Activated T-helper 1 cell treated with anti-CD3 and anti-CD28 coated beads, Interleukin-12 subunit alpha, Interleukin-12 subunit beta, Interleukin-2, Interleukin-4 antibody, amounts not matched to agents 30 ng/mL and 10 ng/mL and 1 ng/mL, durations not matched to agents 14 hours and 24 hours and 36 hours (primary cell): ENCODE measurements around the gene ACTL8. TPM values are rescaled to one million over a fixed set of nuclear protein-coding genes. Genes with fewer than 3 reads are reported as not detected.

Source experiments
- DNase-seq: peaks from one replicate; pipeline ENCODE4 v3.0.0; 2021; ENCODE audit warnings: low spot score
- H3K27ac Mint-ChIP-seq: one replicate; pipeline ENCODE4 v1.8.0; 2021; ENCODE audit warnings: mild to moderate bottlenecking, mixed read lengths
- H3K27me3 Mint-ChIP-seq: one replicate; pipeline ENCODE4 v1.8.0; 2022; ENCODE audit warnings: mild to moderate bottlenecking, moderate library complexity, mixed read lengths; ENCODE audit not compliant: insufficient read depth
- H3K36me3 Mint-ChIP-seq: one replicate; pipeline ENCODE4 v1.8.0; 2021; ENCODE audit warnings: low read depth, mixed read lengths
- H3K4me1 Mint-ChIP-seq: one replicate; pipeline ENCODE4 v1.8.0; 2021; ENCODE audit warnings: low read depth, mixed read lengths
- H3K4me3 Mint-ChIP-seq: one replicate; pipeline ENCODE4 v1.8.0; 2021; ENCODE audit warnings: mild to moderate bottlenecking, moderate library complexity, mixed read lengths
- H3K9me3 Mint-ChIP-seq: one replicate; pipeline ENCODE4 v1.8.0; 2021; ENCODE audit warnings: mixed read lengths
- intact Hi-C: fragments of 100-400 bp; cut with micrococcal nuclease; formaldehyde crosslinking; loops from one replicate; pipeline ENCODE4 v1.15.1; 2024
- total RNA-seq: library from RNA; stranded (reverse); gene quantifications from 2 replicates; pipeline ENCODE4 v1.2.3, GENCODE V29; 2022

Gene ACTL8
- total RNA-seq, 1 donor from 2014 or later = not detected

DNA sequence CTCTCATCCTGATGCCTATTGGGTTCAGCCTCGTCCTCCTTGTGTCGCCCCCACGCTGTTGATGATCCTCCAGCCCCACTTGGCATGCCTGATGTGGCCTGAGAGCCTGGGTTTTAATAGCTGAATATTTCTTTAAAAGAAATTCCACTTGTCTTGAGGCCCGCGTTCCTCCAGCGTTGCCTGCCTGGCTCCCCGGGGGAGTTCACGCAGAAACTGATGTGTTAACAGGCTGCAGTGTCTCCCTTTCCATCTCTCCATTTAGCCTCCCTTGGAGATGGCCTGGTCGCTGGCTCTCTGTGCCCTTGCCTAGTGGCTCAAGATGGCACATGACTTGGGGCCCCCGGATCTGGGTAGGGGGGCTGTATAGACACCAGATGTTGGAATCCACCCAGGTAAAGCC lies 9.5 kb downstream of the ACTL8 start:
- no peak overlapping the region for H3K4me3 Mint-ChIP-seq
- intact Hi-C loops = no loop called here
- H3K27me3 Mint-ChIP-seq = no peaks in the 10 kb centered on the region
- no peaks in the 10 kb centered on the region for H3K4me1 Mint-ChIP-seq
- H3K36me3 Mint-ChIP-seq = no peaks in the 10 kb centered on the region
- H3K9me3 Mint-ChIP-seq = peaks cover 13% of the 10 kb centered on the region
- H3K27ac Mint-ChIP-seq = no peak overlapping the region
- no peak for DNase-seq

DNA sequence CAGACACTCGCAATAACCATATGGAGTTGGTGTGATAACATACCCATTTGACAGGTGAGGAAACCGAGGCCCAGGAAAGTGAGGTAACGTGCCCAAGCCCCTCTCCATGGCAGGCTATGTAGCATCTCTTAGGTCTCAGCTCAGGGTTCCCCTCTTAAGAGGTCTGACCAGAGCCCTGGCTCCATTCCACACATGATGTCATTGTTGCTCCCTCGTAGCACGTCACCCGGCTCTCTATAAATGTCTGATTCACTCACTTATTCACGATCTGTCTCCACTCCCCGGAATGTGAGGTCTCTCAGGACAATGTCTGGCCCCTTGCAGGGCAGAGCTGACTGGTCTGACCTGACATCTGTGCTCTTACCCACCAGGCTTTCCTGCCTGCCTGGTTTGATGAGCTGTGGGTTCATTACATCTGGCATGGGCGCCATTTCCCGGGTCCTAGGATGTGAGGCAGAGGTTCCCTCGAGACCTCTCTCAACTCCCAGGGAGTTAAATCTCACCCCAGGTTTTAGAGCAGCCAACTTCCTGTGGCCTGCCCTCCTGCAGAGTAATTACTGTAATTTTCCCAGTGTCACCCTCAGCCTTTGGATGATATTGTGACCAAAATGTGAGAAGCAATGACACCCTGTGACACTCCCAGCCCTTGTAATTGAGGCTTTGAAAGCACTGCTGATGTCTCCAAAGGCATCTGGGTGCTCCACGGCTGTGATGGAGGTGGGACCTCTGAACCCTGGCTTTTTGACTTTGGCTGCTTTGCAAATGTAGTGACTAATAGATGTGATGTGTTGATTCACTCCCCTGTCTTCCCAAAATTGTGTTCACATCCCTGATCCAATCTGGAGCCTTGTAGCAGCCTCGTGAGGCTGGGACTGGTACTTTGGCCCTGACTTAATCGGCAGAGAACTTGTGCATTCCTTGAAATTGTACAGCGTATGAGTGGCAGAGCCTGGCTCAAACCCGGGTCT lies 10.6 kb downstream of the ACTL8 start:
- Mint-ChIP-seq H3K9me3 (peaks cover 3% of the 10 kb centered on the region), H3K36me3 (no peaks in the 10 kb centered on the region), H3K27ac (no peak overlapping the region), H3K4me3 (no peak overlapping the region), H3K27me3 (no peaks in the 10 kb centered on the region), H3K4me1 (no peaks in the 10 kb centered on the region)
- intact Hi-C loops = no loop called here
- DNase-seq = no peak

DNA sequence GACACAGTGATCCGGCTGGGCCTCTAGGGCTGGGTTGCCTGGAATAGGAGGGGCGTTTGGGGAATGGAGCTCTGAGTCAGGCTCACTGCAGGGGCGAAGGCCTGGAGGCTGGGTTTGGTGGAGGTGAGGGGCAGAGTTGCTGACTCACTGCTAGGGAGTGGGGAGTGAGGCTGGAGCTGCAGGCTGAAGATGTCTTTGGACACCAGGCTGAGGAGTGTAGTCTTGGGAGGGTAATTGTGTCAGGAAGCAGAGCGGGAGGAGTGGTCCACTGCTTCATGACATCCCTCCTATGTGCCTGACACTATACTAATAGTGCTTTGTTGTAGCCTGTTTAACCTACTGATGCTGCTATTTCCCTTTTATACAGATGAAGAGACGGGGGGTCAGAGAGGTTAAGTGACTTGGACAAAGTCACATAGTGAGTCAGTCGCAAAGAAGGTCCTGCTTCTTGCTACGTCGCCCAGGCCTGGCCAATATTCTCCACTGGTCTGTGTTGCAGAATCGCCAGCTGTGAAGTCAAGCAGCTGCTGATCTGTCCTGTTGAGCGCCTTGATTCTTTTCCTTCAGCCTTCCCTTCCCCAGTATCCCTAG lies 13.6 kb downstream of the ACTL8 start:
- Mint-ChIP-seq H3K36me3 (no peaks in the 10 kb centered on the region), H3K27ac (no peak overlapping the region), H3K27me3 (no peaks in the 10 kb centered on the region), H3K9me3 (no peaks in the 10 kb centered on the region), H3K4me1 (no peaks in the 10 kb centered on the region), H3K4me3 (no peak overlapping the region)
- no peak for DNase-seq
- intact Hi-C loops = no loop called here

DNA sequence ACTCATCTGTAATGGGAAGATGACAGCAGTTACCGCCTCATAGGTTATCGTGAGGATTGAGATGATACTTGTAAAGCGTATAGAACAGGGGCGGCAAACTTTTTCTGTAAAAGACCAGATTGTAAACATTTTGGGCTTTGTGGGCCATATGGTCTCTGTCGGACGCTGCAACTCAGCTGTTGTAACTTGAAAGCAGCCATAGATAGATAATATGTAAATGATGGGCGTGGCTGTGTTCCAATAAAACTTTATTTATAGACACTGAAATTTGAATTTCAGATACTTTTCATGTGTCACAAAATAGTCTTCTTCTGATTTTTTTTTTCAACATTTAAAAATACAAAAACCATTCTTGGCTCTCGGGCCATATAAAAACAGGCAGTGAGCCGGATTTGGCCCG lies 15.8 kb downstream of the ACTL8 start:
- Mint-ChIP-seq H3K4me1 (no peaks in the 10 kb centered on the region), H3K27ac (no peak overlapping the region), H3K4me3 (no peak overlapping the region), H3K36me3 (no peaks in the 10 kb centered on the region), H3K9me3 (no peaks in the 10 kb centered on the region), H3K27me3 (no peaks in the 10 kb centered on the region)
- intact Hi-C loops = no loop called here
- DNase-seq = no peak

DNA sequence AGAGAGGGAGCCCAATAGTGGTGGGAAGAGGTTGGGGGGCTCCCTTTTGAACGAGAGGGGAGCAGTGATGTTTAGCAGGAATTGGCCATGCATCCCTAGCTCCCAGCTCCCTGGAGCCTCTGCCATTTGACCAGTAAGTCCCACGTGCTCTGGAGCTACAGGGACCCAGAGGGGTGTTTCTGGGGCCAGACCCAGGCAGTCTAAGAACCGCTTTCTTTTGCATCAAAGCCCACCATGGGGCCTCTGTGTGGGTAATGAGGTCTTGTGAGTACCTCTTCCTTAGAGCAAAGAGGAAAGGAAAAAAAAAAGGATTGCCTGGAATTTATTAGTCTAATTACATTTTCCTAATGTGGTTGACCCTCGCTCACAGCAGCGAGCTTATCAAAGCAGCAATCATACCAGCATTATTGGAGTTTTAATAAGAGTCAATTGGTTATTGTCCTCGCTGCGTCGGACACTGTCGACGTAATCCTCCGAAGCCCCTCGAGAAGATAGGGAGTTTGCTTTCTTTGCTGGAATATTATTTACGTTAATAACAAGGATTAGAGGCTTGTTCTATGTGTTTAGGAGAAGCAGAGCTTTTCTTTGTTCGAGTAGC lies 17.6 kb downstream of the ACTL8 start:
- Mint-ChIP-seq H3K27ac (no peak overlapping the region), H3K9me3 (no peaks in the 10 kb centered on the region), H3K4me3 (no peak overlapping the region), H3K36me3 (no peaks in the 10 kb centered on the region), H3K27me3 (no peaks in the 10 kb centered on the region), H3K4me1 (no peaks in the 10 kb centered on the region)
- intact Hi-C loops = no loop called here
- DNase-seq = no peak

DNA sequence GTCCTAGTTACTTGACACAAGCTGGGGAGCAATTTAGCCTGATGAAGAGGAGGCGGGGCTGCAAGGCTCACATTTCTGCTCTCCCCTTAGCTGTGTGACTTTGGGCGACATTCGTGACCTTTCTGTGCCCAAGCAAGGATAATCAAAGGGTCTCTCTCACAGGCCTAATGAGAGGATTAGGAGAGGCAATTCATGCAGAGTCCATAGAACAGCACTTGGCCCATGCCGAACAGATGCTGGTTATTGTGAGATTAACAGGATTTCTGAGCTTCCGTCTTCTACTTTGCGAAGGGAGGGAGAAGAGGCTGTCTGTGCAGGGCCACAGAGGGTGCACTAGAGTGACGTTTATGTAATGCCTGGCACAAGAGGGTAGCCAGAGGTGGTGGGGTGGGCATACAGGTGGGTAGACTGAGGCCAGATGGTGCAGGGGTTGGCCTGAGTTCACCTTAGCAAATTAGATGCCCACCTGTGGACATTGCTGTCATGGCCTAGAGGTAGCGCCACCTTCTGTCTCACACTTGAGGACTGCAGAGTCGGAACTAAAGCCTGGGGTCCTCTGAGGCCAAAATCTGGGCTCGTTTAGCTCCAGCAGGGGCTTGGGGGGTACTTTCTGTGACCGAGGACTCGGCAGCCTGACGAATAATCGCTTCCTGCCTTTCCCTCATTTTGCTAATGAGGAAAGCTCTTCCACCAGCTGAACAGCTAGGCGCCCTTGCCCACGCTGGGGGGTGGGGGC lies 18.6 kb downstream of the ACTL8 start:
- Mint-ChIP-seq H3K27ac (no peak overlapping the region), H3K36me3 (no peaks in the 10 kb centered on the region), H3K4me1 (no peaks in the 10 kb centered on the region), H3K27me3 (no peaks in the 10 kb centered on the region), H3K4me3 (no peak overlapping the region), H3K9me3 (no peaks in the 10 kb centered on the region)
- DNase-seq = no peak
- intact Hi-C loops = no loop called here

DNA sequence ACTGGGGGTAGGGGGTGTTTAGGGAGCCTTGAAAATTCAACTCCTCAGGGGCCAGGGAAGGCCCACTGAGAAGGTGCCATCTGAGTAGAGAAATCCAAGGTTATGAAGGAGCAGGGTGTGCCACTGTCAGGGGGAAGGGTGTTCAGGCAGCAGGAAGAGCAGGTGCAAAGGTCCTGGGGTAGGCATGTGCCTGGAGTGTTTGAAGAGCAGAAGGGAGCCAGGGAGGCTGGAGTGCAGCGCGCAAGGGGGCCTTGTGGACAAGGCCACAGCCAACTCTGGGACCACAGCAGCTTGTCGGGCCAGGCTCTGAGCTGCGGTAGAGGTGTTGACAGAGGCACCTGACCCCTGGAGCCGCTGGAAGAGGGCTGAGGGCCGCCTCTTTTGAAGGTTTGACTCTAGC lies 19.3 kb downstream of the ACTL8 start:
- H3K9me3 Mint-ChIP-seq = no peaks in the 10 kb centered on the region
- no peaks in the 10 kb centered on the region for H3K36me3 Mint-ChIP-seq
- H3K4me3 Mint-ChIP-seq = no peak overlapping the region
- no peak for DNase-seq
- H3K27me3 Mint-ChIP-seq = no peaks in the 10 kb centered on the region
- intact Hi-C loops = no loop called here
- no peaks in the 10 kb centered on the region for H3K4me1 Mint-ChIP-seq
- H3K27ac Mint-ChIP-seq = no peak overlapping the region

DNA sequence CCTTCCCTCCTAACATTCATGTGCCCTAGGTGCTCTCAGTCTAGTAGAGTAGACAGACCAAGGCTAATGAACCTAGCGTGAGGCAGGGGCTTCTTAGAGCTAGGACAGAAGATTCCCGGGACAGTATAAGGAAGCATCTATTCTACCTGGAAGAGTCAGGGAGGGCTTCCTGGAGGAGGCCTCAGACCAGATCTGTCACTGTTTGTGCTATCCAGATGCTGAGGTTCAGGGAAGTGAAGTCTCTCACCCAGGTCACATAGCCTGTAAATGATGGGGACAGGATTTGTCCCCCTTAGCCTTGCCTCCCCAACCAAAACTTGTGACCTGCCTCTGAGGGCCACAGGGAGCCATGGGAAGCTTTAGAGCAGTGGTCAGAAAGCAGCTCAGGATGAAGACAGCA lies 20.7 kb downstream of the ACTL8 start:
- Mint-ChIP-seq H3K36me3 (no peaks in the 10 kb centered on the region), H3K4me1 (no peaks in the 10 kb centered on the region), H3K27ac (no peak overlapping the region), H3K4me3 (no peak overlapping the region), H3K9me3 (no peaks in the 10 kb centered on the region), H3K27me3 (no peaks in the 10 kb centered on the region)
- intact Hi-C loops = no loop called here
- no peak for DNase-seq

DNA sequence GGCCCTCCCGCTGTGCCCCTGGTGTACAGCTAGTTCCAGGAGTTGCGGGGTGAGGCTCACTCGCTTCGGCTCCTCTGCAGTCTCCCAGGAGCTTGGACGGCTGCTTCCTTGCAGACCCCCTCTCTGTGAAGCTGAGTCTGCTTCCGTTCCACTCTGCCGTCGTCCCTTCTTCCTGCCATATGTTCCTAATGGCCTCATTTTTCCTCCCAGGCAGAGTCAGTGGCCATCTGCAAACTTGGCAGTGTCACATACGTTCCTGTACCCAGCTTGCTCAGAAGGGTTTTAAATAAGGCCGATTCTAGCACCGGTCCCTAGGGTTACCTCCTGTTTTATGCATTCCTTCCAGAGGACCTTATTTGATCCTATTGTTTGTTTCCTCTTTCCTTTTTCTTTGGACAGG lies 21.3 kb downstream of the ACTL8 start:
- intact Hi-C loops = no loop called here
- Mint-ChIP-seq H3K4me1 (no peaks in the 10 kb centered on the region), H3K36me3 (no peaks in the 10 kb centered on the region), H3K4me3 (no peak overlapping the region), H3K27ac (no peak overlapping the region), H3K9me3 (no peaks in the 10 kb centered on the region), H3K27me3 (no peaks in the 10 kb centered on the region)
- no peak for DNase-seq

DNA sequence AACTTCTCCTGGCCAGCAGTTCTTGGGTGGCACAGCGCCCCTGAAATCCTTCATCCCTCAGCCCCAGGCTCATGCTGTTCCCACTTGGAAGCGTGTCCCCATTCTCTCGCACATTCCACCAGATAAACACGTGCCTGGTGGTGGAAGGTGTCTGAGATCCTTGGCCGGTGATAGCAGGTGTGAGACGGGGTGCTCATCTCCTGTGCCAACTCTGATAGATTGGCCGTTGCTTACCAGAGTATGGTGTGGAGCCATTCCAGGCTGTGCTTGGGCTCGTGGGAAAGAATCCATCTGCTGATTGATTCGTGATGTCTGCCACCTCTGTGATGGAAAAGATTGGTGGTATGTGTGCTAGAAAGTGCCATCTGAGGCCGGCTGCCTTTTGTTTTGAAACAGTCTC lies 22.2 kb downstream of the ACTL8 start:
- Mint-ChIP-seq H3K27ac (no peak overlapping the region), H3K9me3 (no peaks in the 10 kb centered on the region), H3K27me3 (no peaks in the 10 kb centered on the region), H3K4me1 (no peaks in the 10 kb centered on the region), H3K4me3 (no peak overlapping the region), H3K36me3 (no peaks in the 10 kb centered on the region)
- DNase-seq = no peak
- intact Hi-C loops = no loop called here

DNA sequence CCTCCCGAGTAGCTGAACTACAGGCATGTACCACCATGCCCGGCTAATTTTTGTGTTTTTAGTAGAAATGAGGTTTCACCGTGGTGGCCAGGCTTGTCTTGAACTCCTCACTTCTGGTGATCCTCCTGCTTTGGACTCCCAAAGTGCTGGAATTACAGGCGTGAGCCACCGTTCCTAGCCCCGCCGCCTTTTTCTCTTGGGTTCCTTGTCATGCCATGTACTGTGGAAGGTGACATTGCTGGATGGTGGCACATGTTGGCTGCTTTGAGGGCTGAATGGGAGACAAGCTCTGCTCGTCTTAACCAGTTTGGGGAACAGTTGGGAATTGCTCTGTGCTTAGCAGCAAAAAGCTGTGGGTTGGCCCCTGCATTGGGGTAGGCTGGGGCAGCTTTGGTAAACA lies 22.7 kb downstream of the ACTL8 start:
- Mint-ChIP-seq H3K4me3 (no peak overlapping the region), H3K9me3 (no peaks in the 10 kb centered on the region), H3K27me3 (no peaks in the 10 kb centered on the region), H3K4me1 (no peaks in the 10 kb centered on the region), H3K27ac (no peak overlapping the region), H3K36me3 (no peaks in the 10 kb centered on the region)
- no peak for DNase-seq
- intact Hi-C loops = no loop called here

DNA sequence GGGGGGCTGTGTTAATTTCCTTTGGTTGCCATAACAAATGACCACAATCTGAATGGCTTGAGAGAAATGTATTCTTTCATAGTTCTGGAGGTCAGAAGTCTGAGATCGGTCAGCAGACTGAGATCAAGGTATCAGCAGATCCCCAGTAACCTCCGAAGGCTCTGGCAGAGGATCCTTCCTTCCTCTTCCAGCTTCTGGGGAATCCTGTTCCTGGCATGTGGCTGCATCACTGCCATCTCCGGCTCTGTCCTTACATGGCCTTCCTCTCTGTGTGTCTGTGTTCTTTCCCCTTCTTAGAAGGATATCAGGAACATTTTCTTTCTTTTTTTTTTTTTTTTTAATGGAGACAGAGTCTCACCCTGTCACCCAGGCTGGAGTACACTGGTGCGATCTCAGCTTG lies 25.8 kb downstream of the ACTL8 start:
- Mint-ChIP-seq H3K27me3 (no peaks in the 10 kb centered on the region), H3K27ac (no peak overlapping the region), H3K36me3 (no peaks in the 10 kb centered on the region), H3K9me3 (no peaks in the 10 kb centered on the region), H3K4me3 (no peak overlapping the region), H3K4me1 (no peaks in the 10 kb centered on the region)
- intact Hi-C loops = no loop called here
- DNase-seq = no peak

DNA sequence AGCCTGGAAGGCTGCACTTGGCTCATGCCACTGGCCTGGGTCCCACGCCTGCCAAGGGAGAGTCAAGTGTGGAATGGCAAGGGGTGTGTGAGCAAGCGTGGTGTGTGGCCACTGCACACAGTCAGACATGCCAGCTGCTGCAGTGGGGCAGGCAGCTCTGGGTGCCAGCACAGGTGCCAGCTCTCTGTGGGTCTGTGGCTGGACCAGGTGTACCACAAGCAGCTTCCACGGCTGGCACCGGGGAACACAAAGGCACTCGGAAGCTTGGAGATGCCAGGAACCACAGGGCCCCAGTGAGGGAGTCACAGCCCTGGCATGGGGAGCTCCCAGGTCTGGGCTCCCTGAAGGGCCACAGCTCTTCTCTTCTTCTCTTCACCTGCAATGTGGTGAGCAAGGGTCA lies 34.8 kb downstream of the ACTL8 start:
- Mint-ChIP-seq H3K27me3 (no peaks in the 10 kb centered on the region), H3K4me1 (no peaks in the 10 kb centered on the region), H3K36me3 (no peaks in the 10 kb centered on the region), H3K27ac (no peak overlapping the region), H3K9me3 (no peaks in the 10 kb centered on the region), H3K4me3 (no peak overlapping the region)
- DNase-seq = no peak
- intact Hi-C loops = no loop called here
